OCI-M2 (cell line): ENCODE measurements around the gene CKM.

Experiments
- DNase-seq: peaks from one replicate; lab custom pipeline; 2025; ENCODE audit not compliant: unreplicated experiment; lab: John Stamatoyannopoulos, UW

Gene CKM

GRCh38 chr19:45322744-45323281, at the start of gene CKM:
Gene CKM (minus strand): TSS chr19:45322875. CDS start chr19:45319713, 3,162 bp downstream.
- DNase-seq, result no peak

DNA sequence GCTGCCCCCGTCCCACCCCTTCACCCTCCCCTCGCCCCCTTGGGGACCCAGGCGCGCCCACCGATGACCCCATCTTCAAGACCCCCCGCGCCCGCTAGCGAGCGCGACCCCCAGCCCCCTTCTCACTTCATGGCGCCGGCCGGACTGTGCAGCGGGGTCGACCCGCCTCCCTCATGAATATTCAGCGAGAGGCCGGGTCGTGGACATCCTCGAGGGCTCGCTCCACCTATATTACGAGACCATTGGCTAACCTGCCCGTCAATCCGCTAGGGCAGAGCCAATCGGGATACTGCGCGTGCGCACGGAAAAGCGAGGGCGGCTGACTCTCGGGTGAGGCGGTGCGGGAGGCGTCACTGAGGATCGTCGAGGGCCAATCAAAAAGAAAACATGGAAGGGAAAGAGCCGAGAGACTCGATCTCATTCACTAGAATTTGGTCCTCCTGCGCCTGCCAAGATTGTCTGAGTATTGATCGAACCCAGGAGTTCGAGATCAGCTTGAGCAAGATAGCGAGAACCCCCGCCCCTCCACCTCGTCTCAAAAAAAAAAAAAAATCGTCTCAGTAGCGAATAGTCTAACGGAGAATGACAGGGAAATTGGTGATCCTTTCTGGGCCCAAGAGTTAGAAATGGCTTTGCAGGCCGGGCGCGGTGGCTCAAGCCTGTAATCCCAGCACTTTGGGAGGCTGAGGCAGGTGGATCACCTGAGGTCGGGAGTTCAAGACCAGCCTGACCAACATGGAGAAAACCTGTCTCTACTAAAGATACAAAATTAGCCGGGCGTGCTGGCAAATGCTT, 47.9 kb upstream of the CKM start, which contains the start of gene ERCC2:
Gene ERCC2 (minus strand): TSS at position 164 of the 795 bp plus-strand sequence. CDS start 33 bp downstream, at position 131.
- DNase-seq, result peak; percentile 93

GRCh38 chr19:45368737-45369340, 46.2 kb upstream of the CKM start:
- DNase-seq, result no peak

DNA sequence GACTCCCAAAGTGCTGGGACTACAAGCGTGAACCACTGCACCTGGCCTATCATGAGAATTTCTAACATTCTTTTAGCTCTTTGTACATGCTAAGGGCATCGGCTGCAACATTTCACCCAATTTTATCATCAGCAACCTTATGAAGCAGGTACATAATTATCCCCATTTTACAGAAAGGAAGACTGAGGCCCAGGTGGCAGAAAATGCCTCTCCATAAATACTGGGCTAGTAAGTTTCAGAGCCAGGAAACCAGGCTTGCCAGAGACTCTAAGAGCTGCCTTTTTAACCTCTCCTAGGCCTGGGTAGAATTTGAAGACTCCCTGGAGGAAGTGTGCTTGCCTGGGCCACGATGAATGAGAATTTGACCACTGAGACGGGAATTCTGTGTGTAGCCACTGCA, 45.5 kb upstream of the CKM start:
- DNase-seq, result no peak

GRCh38 chr19:45364696-45365095, 42.0 kb upstream of the CKM start:
- DNase-seq, result no peak

- no peak for DNase-seq
Measured at GRCh38 chr19:45363861-45364459, 41.3 kb upstream of the CKM start.

GRCh38 chr19:45362291-45362690, 39.6 kb upstream of the CKM start:
- no peak for DNase-seq

DNA sequence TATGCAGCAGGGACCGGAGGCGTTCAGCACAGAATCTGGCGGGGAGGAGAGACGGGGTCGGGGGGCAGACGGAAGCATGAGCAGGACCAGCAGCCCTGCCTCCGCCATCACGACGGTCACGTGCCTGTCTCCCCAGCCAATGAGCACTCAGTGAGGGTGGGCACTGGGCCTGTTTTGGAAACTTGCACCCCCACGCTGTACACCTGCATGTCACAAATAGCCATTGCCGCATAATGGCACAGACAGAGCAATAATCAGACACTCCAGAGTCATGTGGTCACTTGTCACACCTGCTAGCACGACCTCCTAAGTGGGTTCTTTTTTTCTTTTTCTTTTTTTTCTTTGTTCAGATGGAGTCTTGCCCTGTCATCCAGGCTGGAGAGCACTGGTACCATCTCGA, 38.9 kb upstream of the CKM start:
- no peak for DNase-seq

GRCh38 chr19:45358213-45358792, 35.6 kb upstream of the CKM start:
- DNase-seq, result no peak

DNA sequence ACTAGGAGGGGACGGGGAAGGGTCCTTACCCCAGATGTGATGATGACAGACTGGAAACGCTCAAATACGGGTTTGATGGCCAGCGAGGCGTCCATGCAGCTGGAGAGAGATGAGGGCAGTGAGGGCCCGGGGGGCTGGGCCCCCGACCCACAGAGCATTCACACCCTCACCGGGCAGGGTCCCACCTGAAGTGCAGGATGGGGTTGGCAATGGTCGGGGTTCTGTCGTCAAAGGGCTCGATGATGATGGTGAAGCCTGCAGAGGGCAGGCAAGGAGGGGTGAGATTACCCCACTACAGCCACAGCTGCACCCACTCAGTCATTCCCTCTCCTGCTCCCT, 34.7 kb upstream of the CKM start:
- DNase-seq, result no peak

DNA sequence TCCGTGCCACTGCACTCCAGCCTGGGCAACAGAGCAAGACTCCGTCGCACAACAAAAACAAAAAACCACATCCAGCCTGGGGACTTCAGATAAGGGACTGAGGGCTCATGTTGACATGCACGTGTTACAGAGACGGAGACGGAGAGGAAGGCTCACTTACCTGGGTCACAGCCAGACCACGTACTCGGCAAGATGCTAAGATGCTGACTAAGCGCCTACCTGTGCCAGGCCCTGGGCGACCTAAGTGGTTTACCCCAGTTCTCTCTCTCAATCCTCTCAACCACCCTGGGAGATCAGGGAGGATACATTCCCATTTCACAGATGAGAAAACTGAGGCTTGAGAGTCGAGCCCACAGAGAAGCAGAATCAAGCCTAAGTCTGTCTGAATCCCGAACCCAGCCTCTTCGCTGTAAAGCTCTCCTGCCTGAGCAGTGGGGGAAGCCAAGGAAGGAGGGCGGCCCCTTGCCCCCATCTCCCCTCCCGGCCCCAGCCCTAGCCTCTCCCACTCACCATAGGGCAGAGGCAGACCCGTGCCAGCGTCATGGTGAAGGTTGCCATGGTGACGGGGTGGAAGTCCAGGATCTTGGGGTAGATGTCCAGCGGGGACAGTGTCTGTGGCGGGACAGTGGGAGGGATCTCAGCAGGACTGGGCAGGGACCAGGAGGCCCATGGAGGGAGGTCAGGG, 34.2 kb upstream of the CKM start:
- no peak for DNase-seq

- DNase-seq, result no peak
Measured at GRCh38 chr19:45355910-45356309, 33.2 kb upstream of the CKM start.

GRCh38 chr19:45355402-45355801, 32.7 kb upstream of the CKM start:
- no peak for DNase-seq

DNA sequence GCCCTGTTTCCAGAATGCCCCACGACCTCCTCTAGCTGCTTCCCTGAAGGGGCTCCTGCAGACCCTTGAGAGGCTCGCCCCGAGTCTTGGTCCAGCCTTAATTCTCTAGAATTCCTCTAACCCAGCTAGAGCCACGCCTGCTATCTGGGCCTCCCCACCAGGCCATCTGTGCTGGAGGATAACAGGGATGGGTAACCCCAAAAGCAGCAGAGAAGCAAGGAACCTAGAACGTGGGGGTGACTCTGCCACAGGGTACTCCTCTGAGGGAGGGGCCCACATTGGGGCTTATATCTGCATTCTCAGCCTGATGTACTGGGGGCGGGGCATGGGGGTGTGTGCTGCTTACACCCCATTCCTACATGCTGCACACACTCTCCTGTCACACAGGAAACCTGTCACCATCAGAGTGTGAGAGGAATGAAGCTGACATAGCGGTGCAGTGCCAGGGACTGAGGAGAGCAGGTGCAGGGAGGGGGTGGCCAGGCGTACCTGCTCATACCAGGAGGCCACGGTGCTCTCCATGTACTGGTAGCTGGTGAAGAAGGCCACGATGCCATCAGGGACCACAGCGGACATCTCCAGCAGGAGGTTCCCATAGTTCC, 31.7 kb upstream of the CKM start:
- DNase-seq, result no peak

GRCh38 chr19:45352914-45353796, 30.5 kb upstream of the CKM start:
- no peak for DNase-seq

- DNase-seq, result no peak
Measured at GRCh38 chr19:45352471-45352870, 29.8 kb upstream of the CKM start.

DNA sequence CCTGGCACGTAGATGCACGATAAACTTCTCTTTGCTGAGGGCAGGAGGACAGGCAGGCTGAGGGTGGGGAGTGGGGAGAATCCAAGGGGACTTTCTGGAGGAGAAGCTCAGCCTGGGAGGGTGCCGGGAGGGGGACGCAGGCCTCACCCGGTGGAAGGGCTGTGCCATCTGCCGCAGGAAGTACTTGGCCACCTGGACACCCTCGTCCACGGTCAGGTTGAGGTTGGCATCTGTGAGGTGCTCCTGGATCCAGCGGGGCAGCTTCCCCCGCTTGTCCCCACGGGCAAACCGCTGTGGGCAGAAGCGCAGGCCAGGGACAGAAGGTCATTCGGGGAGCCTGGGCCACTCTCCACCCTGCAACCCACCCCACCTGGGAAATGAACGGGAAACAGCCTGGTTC, 29.4 kb upstream of the CKM start:
- DNase-seq, result no peak

DNA sequence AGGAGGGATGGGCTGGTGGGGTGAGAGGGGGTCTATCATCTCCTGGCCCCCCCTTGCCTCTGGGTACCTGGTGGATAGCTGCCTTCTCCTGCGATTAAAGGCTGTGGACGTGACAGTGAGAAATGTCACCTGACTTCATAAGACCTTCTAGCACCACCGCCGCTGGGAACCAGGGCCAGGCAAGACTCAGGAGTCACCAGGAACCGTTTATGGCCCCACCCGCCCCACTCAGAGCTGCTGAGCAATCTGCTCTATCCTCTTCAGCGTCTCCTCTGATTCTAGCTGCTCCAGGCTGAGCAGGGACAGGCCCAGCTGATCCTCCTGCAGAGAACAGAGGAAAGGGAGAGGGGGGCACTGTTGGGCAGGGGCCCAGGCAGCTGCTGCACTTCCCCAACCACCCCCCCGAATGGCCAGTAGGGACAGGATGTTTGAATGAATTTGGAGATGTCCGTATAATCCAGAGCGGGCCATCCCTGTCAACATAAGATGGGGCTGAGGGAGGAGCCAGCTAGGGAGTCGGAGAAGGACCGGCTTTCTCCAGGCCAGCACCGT, 28.8 kb upstream of the CKM start:
- no peak for DNase-seq

DNA sequence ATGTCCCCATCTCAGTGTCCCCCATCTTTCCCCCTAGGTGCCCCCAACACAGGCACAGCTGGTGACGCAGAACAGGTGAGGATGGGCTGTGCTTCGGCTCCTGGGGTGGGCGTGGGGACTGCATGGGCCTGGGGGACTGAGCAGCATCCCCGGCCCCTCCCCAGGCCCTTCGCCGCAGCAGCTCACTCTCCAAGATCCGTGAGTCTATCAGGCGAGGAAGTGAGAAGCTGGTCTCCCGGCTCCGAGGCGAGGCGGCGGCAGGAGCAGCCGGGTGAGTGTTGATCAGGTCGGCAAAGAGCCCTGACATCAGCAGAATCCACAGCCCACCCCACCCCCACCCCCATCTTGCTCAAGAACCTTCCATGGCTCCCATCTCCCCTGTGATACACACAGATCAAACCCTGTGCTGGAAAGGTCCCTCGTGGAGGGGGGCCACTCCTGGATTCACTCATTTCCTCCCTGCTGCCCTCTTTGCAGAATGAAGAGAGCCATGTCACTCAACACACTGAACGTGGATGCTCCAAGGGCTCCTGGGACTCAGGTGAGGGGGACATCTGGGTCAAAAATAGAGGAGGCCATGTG, 27.9 kb upstream of the CKM start:
- no peak for DNase-seq
